GM12892 (cell line): ENCODE data around the gene ZNF532.
A peak's percentile ranks its signal among the peaks of the same experiment; 100 is the strongest.

Experiments used
- DNase-seq: peaks from one replicate; pipeline ENCODE4 v3.0.0; 2011; ENCODE audit not compliant: insufficient read length
- FAIRE-seq: peaks from 2 replicates; lab custom pipeline; 2011; peaks lifted over from hg19 to GRCh38; lab: Jason Lieb, UNC
- POLR2A ChIP-seq: IDR thresholded peaks from 2 replicates; pipeline ENCODE4 v1.6.1; 2011; ENCODE audit warnings: low read depth, low read length, control low read depth
- POLR2AphosphoS5 ChIP-seq: IDR thresholded peaks from 2 replicates; pipeline ENCODE4 v1.6.1; 2011; ENCODE audit warnings: low read depth, low read length, control low read depth
- TAF1 ChIP-seq: IDR thresholded peaks from 2 replicates; pipeline ENCODE4 v1.6.1; 2011; ENCODE audit warnings: low read depth, mild to moderate bottlenecking, control low read depth, low read length, borderline replicate concordance

Gene ZNF532

GRCh38 chr18:58884680-58885079, 20.0 kb downstream of the ZNF532 start:
- DNase-seq (no peak), FAIRE-seq (no peak)
- no peak for TF ChIP-seq POLR2A
- no peak for TF ChIP-seq POLR2AphosphoS5
- no peak for TF ChIP-seq TAF1

GRCh38 chr18:58886431-58886830, 21.8 kb downstream of the ZNF532 start:
- no peak for TF ChIP-seq TAF1
- no peak for TF ChIP-seq POLR2AphosphoS5
- no peak for DNase-seq
- FAIRE-seq, result peak; percentile 36

- DNase-seq (no peak), FAIRE-seq (peak; percentile 77)
- no peak for TF ChIP-seq POLR2A
- no peak for TF ChIP-seq POLR2AphosphoS5
- TF ChIP-seq TAF1, result no peak
These were observed 22.4 kb downstream of the ZNF532 start for GRCh38 chr18:58886864-58887612.

- DNase-seq, result no peak
- no peak for TF ChIP-seq POLR2AphosphoS5
- no peak for TF ChIP-seq TAF1
- TF ChIP-seq POLR2A, result no peak
- no peak for FAIRE-seq
These were observed 22.9 kb downstream of the ZNF532 start for GRCh38 chr18:58887613-58887963.

GRCh38 chr18:58891776-58892175, 27.1 kb downstream of the ZNF532 start:
- TF ChIP-seq POLR2AphosphoS5 (no peak), POLR2A (no peak), TAF1 (no peak)
- DNase-seq (no peak), FAIRE-seq (no peak)

- TF ChIP-seq POLR2A, result no peak
- no peak for TF ChIP-seq POLR2AphosphoS5
- TF ChIP-seq TAF1, result no peak
- DNase-seq (no peak), FAIRE-seq (no peak)
These were observed 27.8 kb downstream of the ZNF532 start for GRCh38 chr18:58892488-58892887.

GRCh38 chr18:58893388-58894099, 28.9 kb downstream of the ZNF532 start:
- FAIRE-seq, result no peak
- no peak for TF ChIP-seq POLR2AphosphoS5
- no peak for TF ChIP-seq POLR2A
- TF ChIP-seq TAF1, result no peak
- DNase-seq, result no peak

GRCh38 chr18:58894930-58895329, 30.3 kb downstream of the ZNF532 start:
- no peak for TF ChIP-seq POLR2A
- no peak for TF ChIP-seq POLR2AphosphoS5
- no peak for TF ChIP-seq TAF1
- no peak for FAIRE-seq
- no peak for DNase-seq

GRCh38 chr18:58895385-58895784, 30.7 kb downstream of the ZNF532 start:
- DNase-seq (no peak), FAIRE-seq (no peak)
- no peak for TF ChIP-seq TAF1
- TF ChIP-seq POLR2A, result no peak

- DNase-seq, result no peak
These were observed 31.6 kb downstream of the ZNF532 start for GRCh38 chr18:58896268-58896667.

GRCh38 chr18:58896734-58897508, 32.2 kb downstream of the ZNF532 start:
- FAIRE-seq (peak; percentile 14), DNase-seq (no peak)
- TF ChIP-seq TAF1 (no peak), POLR2AphosphoS5 (no peak), POLR2A (no peak)

More at GRCh38 chr18:58896268-58896667, 31.6 kb downstream of the ZNF532 start:
- TF ChIP-seq POLR2AphosphoS5 (no peak), POLR2A (no peak), TAF1 (no peak)
- FAIRE-seq, result peak; percentile 70
